PC-9 (cell line): Measurements from ENCODE around the gene KMT2D.

ENCODE experiments used
- EZH2 ChIP-seq: fragments of 200-600 bp; sonication (generic); IDR thresholded peaks from 2 replicates; pipeline ENCODE4 v1.8.0; 2017; ENCODE audit warnings: antibody characterized with exemption, low read depth
- TF ChIP-seq, protein P1 (sequence below): fragments of 200-600 bp; sonication (generic); conservative IDR thresholded peaks from 2 replicates; pipeline ENCODE4 v1.6.1; 2017; ENCODE audit warnings: mixed run types, antibody characterized with exemption, mild to moderate bottlenecking, moderate library complexity

DNA sequence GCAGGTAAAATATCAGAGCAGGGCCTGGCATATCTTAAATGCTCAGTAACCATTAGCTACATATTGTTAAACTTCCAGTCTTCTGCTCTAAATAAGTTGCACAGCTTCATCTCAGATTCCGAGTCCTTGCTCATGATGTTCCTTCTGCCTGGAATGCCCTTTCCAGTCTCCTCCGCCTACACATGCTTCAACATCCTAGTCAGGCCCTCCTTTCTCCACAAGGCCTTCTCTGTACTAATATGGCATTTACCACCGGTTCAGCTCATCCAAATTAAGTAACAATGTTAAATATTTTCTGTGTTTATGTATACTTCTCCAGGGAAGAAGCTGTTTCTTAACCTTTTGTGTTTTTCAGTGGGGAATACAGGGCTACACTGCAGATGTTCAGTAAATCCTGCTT lies 25.5 kb upstream of the KMT2D start:
- TF ChIP-seq, protein P1, sequence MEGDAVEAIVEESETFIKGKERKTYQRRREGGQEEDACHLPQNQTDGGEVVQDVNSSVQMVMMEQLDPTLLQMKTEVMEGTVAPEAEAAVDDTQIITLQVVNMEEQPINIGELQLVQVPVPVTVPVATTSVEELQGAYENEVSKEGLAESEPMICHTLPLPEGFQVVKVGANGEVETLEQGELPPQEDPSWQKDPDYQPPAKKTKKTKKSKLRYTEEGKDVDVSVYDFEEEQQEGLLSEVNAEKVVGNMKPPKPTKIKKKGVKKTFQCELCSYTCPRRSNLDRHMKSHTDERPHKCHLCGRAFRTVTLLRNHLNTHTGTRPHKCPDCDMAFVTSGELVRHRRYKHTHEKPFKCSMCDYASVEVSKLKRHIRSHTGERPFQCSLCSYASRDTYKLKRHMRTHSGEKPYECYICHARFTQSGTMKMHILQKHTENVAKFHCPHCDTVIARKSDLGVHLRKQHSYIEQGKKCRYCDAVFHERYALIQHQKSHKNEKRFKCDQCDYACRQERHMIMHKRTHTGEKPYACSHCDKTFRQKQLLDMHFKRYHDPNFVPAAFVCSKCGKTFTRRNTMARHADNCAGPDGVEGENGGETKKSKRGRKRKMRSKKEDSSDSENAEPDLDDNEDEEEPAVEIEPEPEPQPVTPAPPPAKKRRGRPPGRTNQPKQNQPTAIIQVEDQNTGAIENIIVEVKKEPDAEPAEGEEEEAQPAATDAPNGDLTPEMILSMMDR, result no peak
- TF ChIP-seq EZH2, result no peak
